C4-2B (cell line): ENCODE measurements around the gene COCH.

Source experiments
- H3K27ac ChIP-seq: fragments of 450-650 bp; 2 replicates; pipeline ENCODE4 v1.5.1; 2017
- ZFX ChIP-seq: fragments of 450-650 bp; IDR thresholded peaks from 2 replicates; pipeline ENCODE4 v1.6.1; 2017
- TF ChIP-seq, protein P1 (sequence below): fragments of 450-650 bp; conservative IDR thresholded peaks from 2 replicates; pipeline ENCODE4 v1.5.1; 2017; ENCODE audit warnings: mild to moderate bottlenecking

COCH gene

DNA sequence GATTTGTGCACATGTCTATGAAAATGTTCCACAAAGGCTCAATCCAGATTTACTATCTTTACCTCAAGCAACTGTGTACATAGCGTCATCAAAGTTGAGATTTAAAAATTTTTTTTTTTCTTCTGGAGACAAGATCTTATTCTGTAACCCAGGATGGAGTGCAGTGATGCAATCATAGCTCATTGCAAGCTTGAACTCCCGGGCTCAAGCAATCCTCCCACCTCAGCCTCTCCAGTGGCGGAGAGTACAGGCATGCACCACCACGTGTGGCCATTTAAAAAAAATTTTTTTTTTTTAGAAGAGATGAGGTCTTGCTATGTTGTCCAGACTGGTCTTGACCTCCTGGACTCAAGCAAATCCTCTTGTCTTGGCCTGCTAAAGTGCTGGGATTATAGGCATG, 2.3 kb downstream of the COCH start:
- H3K27ac ChIP-seq, result no peak overlapping the region
- TF ChIP-seq, protein P1, sequence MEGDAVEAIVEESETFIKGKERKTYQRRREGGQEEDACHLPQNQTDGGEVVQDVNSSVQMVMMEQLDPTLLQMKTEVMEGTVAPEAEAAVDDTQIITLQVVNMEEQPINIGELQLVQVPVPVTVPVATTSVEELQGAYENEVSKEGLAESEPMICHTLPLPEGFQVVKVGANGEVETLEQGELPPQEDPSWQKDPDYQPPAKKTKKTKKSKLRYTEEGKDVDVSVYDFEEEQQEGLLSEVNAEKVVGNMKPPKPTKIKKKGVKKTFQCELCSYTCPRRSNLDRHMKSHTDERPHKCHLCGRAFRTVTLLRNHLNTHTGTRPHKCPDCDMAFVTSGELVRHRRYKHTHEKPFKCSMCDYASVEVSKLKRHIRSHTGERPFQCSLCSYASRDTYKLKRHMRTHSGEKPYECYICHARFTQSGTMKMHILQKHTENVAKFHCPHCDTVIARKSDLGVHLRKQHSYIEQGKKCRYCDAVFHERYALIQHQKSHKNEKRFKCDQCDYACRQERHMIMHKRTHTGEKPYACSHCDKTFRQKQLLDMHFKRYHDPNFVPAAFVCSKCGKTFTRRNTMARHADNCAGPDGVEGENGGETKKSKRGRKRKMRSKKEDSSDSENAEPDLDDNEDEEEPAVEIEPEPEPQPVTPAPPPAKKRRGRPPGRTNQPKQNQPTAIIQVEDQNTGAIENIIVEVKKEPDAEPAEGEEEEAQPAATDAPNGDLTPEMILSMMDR, result no peak
- no peak for TF ChIP-seq ZFX

DNA sequence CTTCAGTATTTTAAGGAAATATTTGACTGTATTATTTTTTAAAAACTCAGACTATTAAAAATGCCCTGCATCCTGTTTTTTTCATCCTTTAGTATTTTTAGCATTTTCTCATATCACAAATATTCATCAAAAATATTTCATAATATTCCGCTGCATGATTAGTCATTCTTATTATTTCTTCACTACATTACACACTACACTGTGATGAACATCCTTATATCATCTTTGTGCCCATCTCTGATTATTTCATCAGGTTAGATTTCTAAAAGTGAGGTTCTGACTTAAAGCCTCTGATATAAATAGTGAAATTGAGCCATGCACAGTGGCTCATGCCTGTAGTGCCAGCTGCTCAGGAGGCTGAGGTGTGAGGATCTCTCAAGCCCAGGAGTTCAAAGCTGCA, 8.1 kb downstream of the COCH start:
- TF ChIP-seq ZFX, result no peak
- TF ChIP-seq, protein P1, result no peak
- no peak overlapping the region for H3K27ac ChIP-seq

DNA sequence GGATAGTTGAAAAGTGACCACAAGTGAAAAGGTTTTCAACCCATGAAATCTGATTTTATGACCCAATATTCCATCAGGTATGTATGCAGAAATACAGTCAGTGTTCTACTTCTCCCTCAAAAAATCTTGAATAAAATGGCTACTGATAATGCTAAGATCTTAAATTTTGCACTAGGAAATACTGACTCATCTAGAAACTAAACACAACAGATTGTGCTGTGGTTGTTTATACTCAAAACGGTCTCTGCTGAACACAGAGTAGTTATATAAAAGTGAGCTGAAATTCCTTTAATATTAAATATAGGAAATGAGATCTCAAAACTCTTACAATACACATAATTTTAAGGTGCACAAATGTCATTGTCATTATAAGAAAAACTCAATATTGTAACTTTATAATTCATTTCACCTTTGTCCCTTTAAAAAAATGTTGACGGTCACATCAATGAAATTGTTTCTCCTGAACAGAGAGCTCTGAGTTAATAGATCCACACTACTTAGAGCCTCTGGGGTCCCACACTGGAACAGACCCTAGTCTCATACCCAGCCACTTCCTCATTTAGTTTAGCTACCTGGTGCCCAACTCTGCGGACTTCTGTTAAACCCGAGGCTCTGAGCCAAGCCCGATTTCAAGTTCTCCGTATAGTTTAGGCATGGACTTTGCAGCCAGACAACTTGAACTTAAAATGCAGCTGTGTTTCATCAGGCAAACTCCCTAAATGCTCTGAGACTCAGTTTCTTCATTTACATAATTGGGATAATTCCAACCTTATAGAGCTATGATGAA, 9.3 kb downstream of the COCH start:
- H3K27ac ChIP-seq, result no peak overlapping the region
- TF ChIP-seq, protein P1, result no peak
- TF ChIP-seq ZFX, result no peak

DNA sequence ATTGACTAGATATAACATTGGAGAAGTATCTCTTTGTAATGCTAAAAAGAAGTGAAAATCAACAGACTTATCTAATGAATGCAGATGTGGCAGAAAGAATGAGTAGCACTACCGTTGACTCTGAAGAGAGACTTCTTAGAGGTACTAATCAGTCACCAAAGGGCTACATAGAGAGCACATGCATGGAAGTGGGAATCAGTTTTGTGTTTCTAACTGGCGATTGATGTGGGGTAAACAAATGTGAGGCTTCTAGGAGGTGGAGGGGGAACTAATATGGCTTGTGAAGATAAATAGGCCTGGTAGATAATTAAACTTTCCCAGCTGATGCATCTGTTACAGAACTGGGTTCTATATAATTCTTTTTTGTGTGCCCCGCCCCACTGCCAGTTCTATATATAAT, 10.5 kb downstream of the COCH start:
- no peak overlapping the region for H3K27ac ChIP-seq
- TF ChIP-seq ZFX, result no peak
- TF ChIP-seq, protein P1, result no peak

DNA sequence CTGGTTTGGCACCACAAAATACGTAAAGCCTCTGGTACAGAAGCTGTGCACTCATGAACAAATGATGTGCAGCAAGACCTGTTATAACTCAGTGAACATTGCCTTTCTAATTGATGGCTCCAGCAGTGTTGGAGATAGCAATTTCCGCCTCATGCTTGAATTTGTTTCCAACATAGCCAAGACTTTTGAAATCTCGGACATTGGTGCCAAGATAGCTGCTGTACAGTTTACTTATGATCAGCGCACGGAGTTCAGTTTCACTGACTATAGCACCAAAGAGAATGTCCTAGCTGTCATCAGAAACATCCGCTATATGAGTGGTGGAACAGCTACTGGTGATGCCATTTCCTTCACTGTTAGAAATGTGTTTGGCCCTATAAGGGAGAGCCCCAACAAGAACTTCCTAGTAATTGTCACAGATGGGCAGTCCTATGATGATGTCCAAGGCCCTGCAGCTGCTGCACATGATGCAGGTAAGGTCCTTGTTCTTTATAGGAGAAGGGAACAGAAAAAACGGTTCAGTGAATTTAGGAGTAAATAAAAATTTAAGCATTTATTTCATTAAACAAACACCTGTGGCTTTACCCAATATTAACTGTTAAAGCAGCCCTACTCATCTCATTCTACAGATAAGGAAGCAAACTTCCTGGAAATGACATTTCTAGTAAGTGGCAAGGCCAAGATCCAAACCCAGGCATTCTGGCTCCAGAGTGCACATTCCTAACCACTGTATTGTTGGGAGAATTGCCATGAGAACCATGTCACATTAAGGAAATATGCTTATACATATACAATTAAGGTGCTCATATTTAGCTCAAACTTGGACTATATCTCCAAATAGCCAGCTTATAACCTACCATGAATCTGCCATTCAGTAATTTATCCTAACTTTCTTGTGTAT, 11.7 kb downstream of the COCH start:
- no peak overlapping the region for H3K27ac ChIP-seq
- no peak for TF ChIP-seq ZFX

DNA sequence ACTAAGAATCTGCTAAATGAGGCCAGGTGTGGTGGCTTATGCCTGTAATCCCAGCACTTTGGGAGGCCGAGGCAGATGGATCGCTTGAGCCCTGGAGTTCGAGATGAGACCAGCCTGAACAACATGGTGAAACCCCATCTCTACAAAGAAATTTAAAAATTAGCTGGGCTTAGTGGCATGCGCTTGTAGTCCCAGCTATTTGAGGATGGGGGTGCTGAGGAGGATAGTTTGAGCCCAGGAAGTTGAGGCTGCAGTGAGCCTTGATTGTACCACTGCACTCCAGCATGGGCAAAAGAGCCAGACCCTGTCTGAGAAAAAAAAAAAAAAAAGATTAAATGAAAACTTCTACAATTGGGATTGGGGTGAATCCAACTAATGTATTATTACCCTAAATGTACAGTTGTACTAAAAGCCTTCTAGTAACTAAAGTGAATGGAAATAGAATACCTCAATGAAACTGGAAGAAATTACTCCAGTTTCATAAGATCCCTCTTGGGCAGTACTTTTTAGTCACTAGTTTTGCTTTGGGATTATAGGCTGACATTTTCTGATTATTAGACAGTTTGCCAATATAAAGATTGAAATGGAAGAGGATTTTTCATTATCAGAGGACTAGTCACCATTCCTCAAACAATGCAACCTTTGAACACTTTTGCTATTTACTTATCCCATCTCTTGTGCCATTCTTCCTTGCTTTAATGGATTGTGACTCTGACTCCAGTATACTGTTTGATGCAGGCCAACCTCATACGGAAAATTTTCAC, 14.3 kb downstream of the COCH start:
- TF ChIP-seq, protein P1, result no peak
- TF ChIP-seq ZFX, result no peak
- H3K27ac ChIP-seq, result no peak overlapping the region

DNA sequence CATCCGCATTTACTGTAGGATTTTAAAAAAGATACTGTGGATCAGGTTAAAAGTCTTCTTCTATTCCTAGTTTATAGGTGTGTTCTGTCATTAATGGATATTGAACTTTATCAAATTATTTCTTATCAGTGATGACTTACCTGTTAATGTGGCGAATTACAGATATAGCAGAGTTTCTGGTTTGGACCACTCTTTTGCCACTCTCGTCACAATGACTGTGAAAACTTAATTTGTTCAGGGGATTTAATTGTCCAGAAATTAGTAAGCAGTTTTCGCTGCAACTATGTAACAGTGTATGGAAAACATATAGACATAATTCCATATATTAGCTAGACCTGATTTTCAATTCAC, 14.9 kb downstream of the COCH start:
- H3K27ac ChIP-seq, result no peak overlapping the region
- TF ChIP-seq, protein P1, result no peak
- no peak for TF ChIP-seq ZFX
